B cell (primary cell): ENCODE measurements around the gene SMG9. TPM values are rescaled to one million over a fixed set of nuclear protein-coding genes. Genes with fewer than 3 reads are reported as not detected.

ENCODE experiments used
- ATAC-seq: fragments of 200-7000 bp; cut with Tn5 transposase; one replicate; pipeline ENCODE4 v1.10.0; 2021; ENCODE audit warnings: low read depth, mild to moderate bottlenecking, moderate number of reproducible peaks, moderate library complexity
- CTCF ChIA-PET: fragments of 350-600 bp; sonication (Branson Sonifier 250); formaldehyde crosslinking; loops from one replicate; lab custom pipeline; 2021; ENCODE audit warnings: antibody characterized with exemption, inconsistent platforms; lab: Charles Lee
- POLR2A ChIA-PET: fragments of 350-600 bp; sonication (Branson Sonifier 250); formaldehyde crosslinking; loops from one replicate; lab custom pipeline; 2021; ENCODE audit warnings: antibody characterized with exemption; lab: Charles Lee
- DNase-seq: peaks from one replicate; pipeline ENCODE4 v3.0.0; 2013
- H2AFZ ChIP-seq: 2 replicates; pipeline ENCODE4 v1.6.1; 2012; ENCODE audit warnings: mild to moderate bottlenecking, low read depth, low read length; ENCODE audit not compliant: insufficient read depth, poor library complexity, severe bottlenecking
- H3K27ac ChIP-seq, 2 donors: 1 replicate in 1 of 2; 2 replicates in 1 of 2; pipeline ENCODE4 v1.5.1; 2012 to 2013; ENCODE audit warnings: low read length in 2 of 2, mild to moderate bottlenecking in 2 of 2, moderate library complexity in 1 of 2
- H3K27me3 ChIP-seq, 4 experiments: fragments of 200-600 bp in 1 of 4; sonication (generic) in 1 of 4; replicated peaks in 1 of 4; 1 replicate in 2 of 4; 2 replicates in 2 of 4; pipeline versions ENCODE4 v1.6.1 to v1.7.0; 2013 to 2016; ENCODE audit warnings: low read length in 3 of 4, mild to moderate bottlenecking in 2 of 4, mixed read lengths in 1 of 4, moderate library complexity in 1 of 4; ENCODE audit not compliant: insufficient read depth in 4 of 4, control insufficient read depth in 3 of 4; ENCODE audit errors: control extremely low read depth in 1 of 4
- H3K36me3 ChIP-seq, 2 experiments: replicated peaks in 1 of 2; 1 replicate in 1 of 2; 2 replicates in 1 of 2; pipeline versions ENCODE4 v1.6.1 to v1.7.1; 2013; ENCODE audit warnings: low read length in 1 of 2; ENCODE audit not compliant: insufficient read depth in 2 of 2, control insufficient read depth in 1 of 2; ENCODE audit errors: control extremely low read depth in 1 of 2, extremely low read depth in 1 of 2
- H3K4me1 ChIP-seq, 2 donors: fragments of 200-600 bp in 1 of 2; sonication (generic) in 1 of 2; 1 replicate in 1 of 2; 2 replicates in 1 of 2; pipeline versions ENCODE4 v1.5.1 to v1.6.1; 2013 to 2017; ENCODE audit warnings: low read length in 2 of 2; ENCODE audit not compliant: control insufficient read depth in 2 of 2, insufficient read depth in 2 of 2
- H3K4me2 ChIP-seq: replicated peaks from 2 replicates; pipeline ENCODE3; 2012; ENCODE audit warnings: mild to moderate bottlenecking, low read depth, low read length; ENCODE audit not compliant: poor library complexity, severe bottlenecking
- H3K4me3 ChIP-seq, 5 experiments: fragments of 200-600 bp in 1 of 5; sonication (generic) in 1 of 5; 1 replicate in 3 of 5; 2 replicates in 2 of 5; pipeline versions ENCODE4 v1.5.1 to v1.7.0; 2011 to 2016; ENCODE audit warnings: low read length in 4 of 5, mild to moderate bottlenecking in 4 of 5, low read depth in 2 of 5, control low read depth in 1 of 5, moderate library complexity in 1 of 5; ENCODE audit not compliant: insufficient read depth in 1 of 5; ENCODE audit errors: control extremely low read depth in 1 of 5, extremely low read depth in 1 of 5
- H3K79me2 ChIP-seq: fragments of 200-600 bp; sonication (generic); one replicate; pipeline ENCODE4 v1.6.0; 2016; ENCODE audit warnings: low read length; ENCODE audit not compliant: control insufficient read depth, insufficient read depth
- H3K9ac ChIP-seq: fragments of 200-600 bp; sonication (generic); 2 replicates; pipeline ENCODE4 v1.6.1; 2017; ENCODE audit warnings: mild to moderate bottlenecking, low read length, moderate library complexity
- H3K9me3 ChIP-seq, 3 donors: one replicate each; pipeline versions ENCODE4 v1.6.1 to v1.7.1; 2013; ENCODE audit warnings: low read length in 2 of 3; ENCODE audit not compliant: control insufficient read depth in 2 of 3, insufficient read depth in 1 of 3; ENCODE audit errors: control extremely low read depth in 1 of 3
- H4K20me1 ChIP-seq: 2 replicates; pipeline ENCODE4 v1.6.0; 2012; ENCODE audit warnings: mild to moderate bottlenecking, low read length; ENCODE audit not compliant: insufficient read depth, control insufficient read depth, poor library complexity, severe bottlenecking
- H3K27ac Mint-ChIP-seq: one replicate; pipeline ENCODE4 v1.8.0; 2021; ENCODE audit warnings: mixed read lengths
- H3K27me3 Mint-ChIP-seq: one replicate; pipeline ENCODE4 v1.8.0; 2021; ENCODE audit warnings: mixed read lengths
- H3K4me1 Mint-ChIP-seq: one replicate; pipeline ENCODE4 v1.8.0; 2021; ENCODE audit warnings: mixed read lengths
- H3K4me3 Mint-ChIP-seq: one replicate; pipeline ENCODE4 v1.8.0; 2021; ENCODE audit warnings: mixed read lengths
- H3K9me3 Mint-ChIP-seq: one replicate; pipeline ENCODE4 v1.8.0; 2022; ENCODE audit warnings: mixed read lengths; ENCODE audit not compliant: insufficient read depth
- EZH2 ChIP-seq: IDR thresholded peaks from 2 replicates; pipeline ENCODE4 v1.6.1; 2012; ENCODE audit warnings: borderline replicate concordance, low read depth, mild to moderate bottlenecking, moderate library complexity, low read length; ENCODE audit not compliant: insufficient read depth, poor library complexity, severe bottlenecking
- WGBS: methylation state at CpG from one replicate; pipeline ENCODE4 v1.1.5; 2013; ENCODE audit warnings: missing lambda C conversion rate; ENCODE audit not compliant: insufficient coverage; 5-methylcytosine and 5-hydroxymethylcytosine counted together
- intact Hi-C: fragments of 100-400 bp; cut with micrococcal nuclease; formaldehyde crosslinking; loops from one replicate; pipeline ENCODE4 v1.10.0; 2022
- polyA plus RNA-seq: library from polyadenylated mRNA; depleted of rRNA; stranded (reverse); fragments of >200 nt; gene quantifications from 2 replicates; pipeline ENCODE4 v1.2.3, GENCODE V29; 2012
- total RNA-seq, 2 donors: library from RNA; stranded (reverse); fragments of 120-200 nt in 1 of 2; gene quantifications; 1 replicate in 1 of 2; 2 replicates in 1 of 2; pipeline versions ENCODE4 v1.2.3 to v1.2.4, GENCODE V29; 2013 to 2022
- TF ChIP-seq, protein P1 (sequence below): fragments of 200-600 bp; IDR thresholded peaks from one replicate; pipeline ENCODE4 v1.8.0; 2022; ENCODE audit warnings: antibody characterized with exemption, mild to moderate bottlenecking

Gene SMG9
- total and polyA plus RNA-seq, 2 donors (not counting 1 experiment from before 2014, with no cell fraction given): 33.9 to 87.5 TPM

DNA sequence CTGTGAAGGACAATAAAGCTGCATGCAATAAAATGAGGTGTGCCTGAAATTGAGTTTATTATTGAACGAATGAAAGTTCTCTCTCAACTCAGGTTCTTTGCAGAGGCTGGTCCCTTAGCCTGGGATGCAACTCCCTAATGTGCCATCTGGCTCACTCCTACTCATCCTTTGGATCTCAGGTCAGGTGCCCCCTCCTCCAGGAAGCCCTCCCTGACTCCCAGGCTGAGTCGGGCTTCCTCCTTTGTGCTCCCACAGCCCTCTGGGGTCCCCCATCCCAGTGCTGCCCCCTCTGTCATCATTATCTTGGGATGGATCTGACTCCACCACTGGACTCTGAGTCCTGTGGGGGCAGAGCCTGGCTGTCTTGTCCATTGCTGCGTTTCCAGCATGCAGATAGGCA lies 41.6 kb downstream of the SMG9 start:
- Mint-ChIP-seq H3K27me3 (peaks cover 29% of the 10 kb centered on the region), H3K4me3 (no peak overlapping the region), H3K4me1 (no peaks in the 10 kb centered on the region), H3K27ac (no peak overlapping the region), H3K9me3 (no peaks in the 10 kb centered on the region)
- intact Hi-C loops: no loop called here
- ChIA-PET CTCF (no interaction called here), POLR2A (no interaction called here)
- Histone ChIP-seq H2AFZ (no peak overlapping the region), H3K27ac (no peak overlapping the region), H4K20me1 (no peaks in the 10 kb centered on the region), H3K79me2 (no peaks in the 10 kb centered on the region), H3K4me2 (no peak overlapping the region), H3K9me3 (peaks cover 0 to 11% (median 4%) of the 10 kb centered on the region in 3 donors), H3K27me3 (peaks cover 0 to 9% (median 3%) of the 10 kb centered on the region in 4 experiments), H3K4me3 (no peak overlapping the region), H3K4me1 (no peaks in the 10 kb centered on the region), H3K36me3 (no peaks in the 10 kb centered on the region), H3K9ac (no peak overlapping the region)
- DNase-seq: no peak
- no peak for ATAC-seq
- 77% methylated on average over 2 of the region's 3 CpGs for WGBS
- TF ChIP-seq, protein P1, sequence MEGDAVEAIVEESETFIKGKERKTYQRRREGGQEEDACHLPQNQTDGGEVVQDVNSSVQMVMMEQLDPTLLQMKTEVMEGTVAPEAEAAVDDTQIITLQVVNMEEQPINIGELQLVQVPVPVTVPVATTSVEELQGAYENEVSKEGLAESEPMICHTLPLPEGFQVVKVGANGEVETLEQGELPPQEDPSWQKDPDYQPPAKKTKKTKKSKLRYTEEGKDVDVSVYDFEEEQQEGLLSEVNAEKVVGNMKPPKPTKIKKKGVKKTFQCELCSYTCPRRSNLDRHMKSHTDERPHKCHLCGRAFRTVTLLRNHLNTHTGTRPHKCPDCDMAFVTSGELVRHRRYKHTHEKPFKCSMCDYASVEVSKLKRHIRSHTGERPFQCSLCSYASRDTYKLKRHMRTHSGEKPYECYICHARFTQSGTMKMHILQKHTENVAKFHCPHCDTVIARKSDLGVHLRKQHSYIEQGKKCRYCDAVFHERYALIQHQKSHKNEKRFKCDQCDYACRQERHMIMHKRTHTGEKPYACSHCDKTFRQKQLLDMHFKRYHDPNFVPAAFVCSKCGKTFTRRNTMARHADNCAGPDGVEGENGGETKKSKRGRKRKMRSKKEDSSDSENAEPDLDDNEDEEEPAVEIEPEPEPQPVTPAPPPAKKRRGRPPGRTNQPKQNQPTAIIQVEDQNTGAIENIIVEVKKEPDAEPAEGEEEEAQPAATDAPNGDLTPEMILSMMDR: no peak
- TF ChIP-seq EZH2: no peak

DNA sequence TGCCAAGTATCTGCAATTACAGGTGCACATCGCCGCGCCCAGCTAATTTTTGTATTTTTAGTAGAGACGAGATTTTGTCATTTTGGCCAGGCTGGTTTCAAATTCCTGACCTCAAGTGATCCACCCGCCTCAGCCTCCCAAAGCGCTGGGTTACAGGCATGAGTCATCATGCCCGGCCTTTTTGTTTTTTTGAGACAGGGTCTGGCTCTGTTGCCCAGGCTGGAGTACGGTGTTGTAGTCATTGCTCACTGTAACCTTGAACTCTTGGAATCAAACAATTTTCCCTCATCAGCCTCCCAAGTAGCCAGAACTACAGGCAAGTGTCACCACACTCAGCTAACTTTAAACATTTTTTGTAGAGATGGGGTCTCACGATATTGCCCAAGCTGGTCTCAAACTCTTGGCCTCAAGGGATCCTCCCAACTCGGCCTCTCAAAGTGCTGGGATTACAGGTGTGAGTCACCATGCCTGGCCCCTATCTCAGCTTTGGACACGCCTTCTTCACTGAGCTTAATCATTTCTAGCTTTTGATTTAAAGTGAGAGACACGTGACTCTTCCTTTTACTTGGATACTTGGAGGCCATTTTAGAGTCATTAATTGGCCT lies 42.9 kb downstream of the SMG9 start:
- H3K4me3 ChIP-seq: no peak overlapping the region
- H3K4me2 ChIP-seq: no peak overlapping the region
- peaks cover 0 to 9% (median 3%) of the 10 kb centered on the region in 4 experiments for H3K27me3 ChIP-seq
- Mint-ChIP-seq H3K4me3 (no peak overlapping the region), H3K4me1 (no peaks in the 10 kb centered on the region), H3K27ac (no peak overlapping the region), H3K27me3 (peaks cover 32% of the 10 kb centered on the region), H3K9me3 (no peaks in the 10 kb centered on the region)
- intact Hi-C loops: no loop called here
- H3K79me2 ChIP-seq: no peaks in the 10 kb centered on the region
- H3K4me1 ChIP-seq: no peaks in the 10 kb centered on the region
- H3K36me3 ChIP-seq: no peaks in the 10 kb centered on the region
- H2AFZ ChIP-seq: no peak overlapping the region
- DNase-seq: no peak
- ChIA-PET POLR2A (no interaction called here), CTCF (interaction anchor here (0.6 to 0.8 kb wide), 2 partner anchors 10 to 142 kb away, joined by 3 read pairs; no protein-coding TSS in a partner anchor)
- ATAC-seq: no peak
- H3K9me3 ChIP-seq: peaks cover 0 to 12% (median 4%) of the 10 kb centered on the region in 3 donors
- H3K9ac ChIP-seq: no peak overlapping the region
- no peaks in the 10 kb centered on the region for H4K20me1 ChIP-seq
- no peak overlapping the region for H3K27ac ChIP-seq
- WGBS: 89% methylated on average over 10 of the region's 12 CpGs
- no peak for TF ChIP-seq EZH2
- TF ChIP-seq, protein P1: no peak
